IMR-90 (cell line): ENCODE results near the gene AKAP4.

Experiments
- MAZ ChIP-seq: IDR thresholded peaks from 2 replicates; pipeline ENCODE4 v1.6.1; 2012; ENCODE audit warnings: low read depth, mild to moderate bottlenecking, low read length, improper control_type of control experiment, moderate library complexity, borderline replicate concordance
- MXI1 ChIP-seq: IDR thresholded peaks from 2 replicates; pipeline ENCODE4 v1.6.1; 2012; ENCODE audit warnings: low read depth, mild to moderate bottlenecking, low read length, moderate library complexity, borderline replicate concordance
- POLR2A ChIP-seq: IDR thresholded peaks from 2 replicates; pipeline ENCODE4 v1.6.1; 2012; ENCODE audit warnings: mild to moderate bottlenecking, low read depth, low read length
- RAD21 ChIP-seq: IDR thresholded peaks from 2 replicates; pipeline ENCODE4 v1.6.1; 2012; ENCODE audit warnings: low read length, improper control_type of control experiment
- RCOR1 ChIP-seq: IDR thresholded peaks from 2 replicates; pipeline ENCODE4 v1.6.1; 2012; ENCODE audit warnings: mild to moderate bottlenecking, low read length, improper control_type of control experiment; ENCODE audit not compliant: insufficient replicate concordance
- RFX5 ChIP-seq: IDR thresholded peaks from 2 replicates; pipeline ENCODE4 v1.8.0; 2012; ENCODE audit warnings: low read depth, mild to moderate bottlenecking, low read length, moderate library complexity
- TF ChIP-seq, protein P1 (sequence below): conservative IDR thresholded peaks from 2 replicates; pipeline ENCODE4 v1.5.1; 2012; ENCODE audit warnings: mild to moderate bottlenecking, low read depth, low read length, improper control_type of control experiment
- TF ChIP-seq, protein P2 (sequence below): fragments of 150-350 bp; IDR thresholded peaks from 2 replicates; pipeline ENCODE4 v1.6.1; 2017; ENCODE audit warnings: mild to moderate bottlenecking, antibody characterized with exemption, low read length, low read depth

DNA sequence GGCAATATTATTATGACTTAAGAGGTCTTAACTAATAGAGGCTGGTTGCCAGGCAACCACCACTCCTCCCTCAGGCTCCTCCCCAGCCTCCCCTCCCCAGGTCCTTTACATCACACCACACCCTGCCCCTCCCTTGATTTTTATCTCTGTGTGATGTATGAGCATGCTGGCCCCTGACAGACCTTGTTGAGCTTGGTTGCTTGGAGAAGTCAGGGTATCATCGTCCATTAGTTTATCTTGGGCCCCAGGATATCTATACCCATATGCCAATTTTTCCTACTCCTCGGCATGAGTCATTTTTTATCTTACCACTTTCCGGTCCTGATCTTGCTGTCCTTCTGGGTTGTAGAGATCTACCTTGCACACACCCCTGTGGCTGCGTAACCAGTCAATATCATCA, 2.5 kb downstream of the AKAP4 start:
- TF ChIP-seq POLR2A (no peak), RAD21 (no peak), RFX5 (no peak), MXI1 (no peak), RCOR1 (no peak), MAZ (no peak)
- TF ChIP-seq, protein P1, sequence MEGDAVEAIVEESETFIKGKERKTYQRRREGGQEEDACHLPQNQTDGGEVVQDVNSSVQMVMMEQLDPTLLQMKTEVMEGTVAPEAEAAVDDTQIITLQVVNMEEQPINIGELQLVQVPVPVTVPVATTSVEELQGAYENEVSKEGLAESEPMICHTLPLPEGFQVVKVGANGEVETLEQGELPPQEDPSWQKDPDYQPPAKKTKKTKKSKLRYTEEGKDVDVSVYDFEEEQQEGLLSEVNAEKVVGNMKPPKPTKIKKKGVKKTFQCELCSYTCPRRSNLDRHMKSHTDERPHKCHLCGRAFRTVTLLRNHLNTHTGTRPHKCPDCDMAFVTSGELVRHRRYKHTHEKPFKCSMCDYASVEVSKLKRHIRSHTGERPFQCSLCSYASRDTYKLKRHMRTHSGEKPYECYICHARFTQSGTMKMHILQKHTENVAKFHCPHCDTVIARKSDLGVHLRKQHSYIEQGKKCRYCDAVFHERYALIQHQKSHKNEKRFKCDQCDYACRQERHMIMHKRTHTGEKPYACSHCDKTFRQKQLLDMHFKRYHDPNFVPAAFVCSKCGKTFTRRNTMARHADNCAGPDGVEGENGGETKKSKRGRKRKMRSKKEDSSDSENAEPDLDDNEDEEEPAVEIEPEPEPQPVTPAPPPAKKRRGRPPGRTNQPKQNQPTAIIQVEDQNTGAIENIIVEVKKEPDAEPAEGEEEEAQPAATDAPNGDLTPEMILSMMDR = no peak
- TF ChIP-seq, protein P2, sequence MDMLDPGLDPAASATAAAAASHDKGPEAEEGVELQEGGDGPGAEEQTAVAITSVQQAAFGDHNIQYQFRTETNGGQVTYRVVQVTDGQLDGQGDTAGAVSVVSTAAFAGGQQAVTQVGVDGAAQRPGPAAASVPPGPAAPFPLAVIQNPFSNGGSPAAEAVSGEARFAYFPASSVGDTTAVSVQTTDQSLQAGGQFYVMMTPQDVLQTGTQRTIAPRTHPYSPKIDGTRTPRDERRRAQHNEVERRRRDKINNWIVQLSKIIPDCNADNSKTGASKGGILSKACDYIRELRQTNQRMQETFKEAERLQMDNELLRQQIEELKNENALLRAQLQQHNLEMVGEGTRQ = no peak
